HG03565 (cell line): ENCODE data around the gene KRT79.
"Not testable (repeated sequence)": the region's sequence is repeated elsewhere in the genome, so short reads cannot be mapped to it uniquely, and the experiment has no call there.

Experiments
- ATAC-seq: cut with Tn5 transposase; IDR thresholded peaks from one replicate; pipeline ENCODE4 v1.9.1; 2021; ENCODE audit warnings: mild to moderate bottlenecking, moderate library complexity; ENCODE audit not compliant: unreplicated experiment

The KRT79 gene

GRCh38 chr12:52807544-52808470 is 26.3 kb downstream of the KRT79 start:
- no peak for ATAC-seq

GRCh38 chr12:52806821-52807543 is 27.1 kb downstream of the KRT79 start:
- ATAC-seq: no peak

GRCh38 chr12:52806169-52806811 is 27.8 kb downstream of the KRT79 start:
- ATAC-seq: no peak

GRCh38 chr12:52805739-52806138 is 28.4 kb downstream of the KRT79 start:
- ATAC-seq: no peak

- no peak for ATAC-seq
Observed at GRCh38 chr12:52805000-52805399, 29.1 kb downstream of the KRT79 start.

- ATAC-seq: no peak
Observed at GRCh38 chr12:52802442-52802841, 31.7 kb downstream of the KRT79 start.

GRCh38 chr12:52801773-52802172 is 32.3 kb downstream of the KRT79 start:
- no peak for ATAC-seq

GRCh38 chr12:52800259-52800917 is 33.7 kb downstream of the KRT79 start:
- ATAC-seq: no peak

- no peak for ATAC-seq
Observed at GRCh38 chr12:52799505-52800211, 34.5 kb downstream of the KRT79 start.

- no peak for ATAC-seq
Observed at GRCh38 chr12:52798671-52799504, 35.2 kb downstream of the KRT79 start.

GRCh38 chr12:52798003-52798670 is 36.0 kb downstream of the KRT79 start:
- ATAC-seq: no peak

GRCh38 chr12:52797529-52797894 is 36.6 kb downstream of the KRT79 start:
- no peak for ATAC-seq

GRCh38 chr12:52796839-52797528 is 37.1 kb downstream of the KRT79 start:
- no peak for ATAC-seq

GRCh38 chr12:52796429-52796794 is 37.7 kb downstream of the KRT79 start:
- ATAC-seq: no peak

GRCh38 chr12:52795694-52796428 is 38.2 kb downstream of the KRT79 start, which contains the start of gene KRT3:
Gene KRT3, minus strand, starts transcription at chr12:52796117. Its CDS starts 75 bp downstream, at chr12:52796042.
- no peak for ATAC-seq

- ATAC-seq: not testable (repeated sequence)
Observed at GRCh38 chr12:52795332-52795674, 38.8 kb downstream of the KRT79 start.

- ATAC-seq: no peak
Observed at GRCh38 chr12:52794479-52795331, 39.4 kb downstream of the KRT79 start.
